ENCODE data around the gene TSPAN12.

TSPAN12 gene

GRCh38 chr7:120857588-120858573, at the start of gene TSPAN12 (continued):
- TF ChIP-seq, protein P1, sequence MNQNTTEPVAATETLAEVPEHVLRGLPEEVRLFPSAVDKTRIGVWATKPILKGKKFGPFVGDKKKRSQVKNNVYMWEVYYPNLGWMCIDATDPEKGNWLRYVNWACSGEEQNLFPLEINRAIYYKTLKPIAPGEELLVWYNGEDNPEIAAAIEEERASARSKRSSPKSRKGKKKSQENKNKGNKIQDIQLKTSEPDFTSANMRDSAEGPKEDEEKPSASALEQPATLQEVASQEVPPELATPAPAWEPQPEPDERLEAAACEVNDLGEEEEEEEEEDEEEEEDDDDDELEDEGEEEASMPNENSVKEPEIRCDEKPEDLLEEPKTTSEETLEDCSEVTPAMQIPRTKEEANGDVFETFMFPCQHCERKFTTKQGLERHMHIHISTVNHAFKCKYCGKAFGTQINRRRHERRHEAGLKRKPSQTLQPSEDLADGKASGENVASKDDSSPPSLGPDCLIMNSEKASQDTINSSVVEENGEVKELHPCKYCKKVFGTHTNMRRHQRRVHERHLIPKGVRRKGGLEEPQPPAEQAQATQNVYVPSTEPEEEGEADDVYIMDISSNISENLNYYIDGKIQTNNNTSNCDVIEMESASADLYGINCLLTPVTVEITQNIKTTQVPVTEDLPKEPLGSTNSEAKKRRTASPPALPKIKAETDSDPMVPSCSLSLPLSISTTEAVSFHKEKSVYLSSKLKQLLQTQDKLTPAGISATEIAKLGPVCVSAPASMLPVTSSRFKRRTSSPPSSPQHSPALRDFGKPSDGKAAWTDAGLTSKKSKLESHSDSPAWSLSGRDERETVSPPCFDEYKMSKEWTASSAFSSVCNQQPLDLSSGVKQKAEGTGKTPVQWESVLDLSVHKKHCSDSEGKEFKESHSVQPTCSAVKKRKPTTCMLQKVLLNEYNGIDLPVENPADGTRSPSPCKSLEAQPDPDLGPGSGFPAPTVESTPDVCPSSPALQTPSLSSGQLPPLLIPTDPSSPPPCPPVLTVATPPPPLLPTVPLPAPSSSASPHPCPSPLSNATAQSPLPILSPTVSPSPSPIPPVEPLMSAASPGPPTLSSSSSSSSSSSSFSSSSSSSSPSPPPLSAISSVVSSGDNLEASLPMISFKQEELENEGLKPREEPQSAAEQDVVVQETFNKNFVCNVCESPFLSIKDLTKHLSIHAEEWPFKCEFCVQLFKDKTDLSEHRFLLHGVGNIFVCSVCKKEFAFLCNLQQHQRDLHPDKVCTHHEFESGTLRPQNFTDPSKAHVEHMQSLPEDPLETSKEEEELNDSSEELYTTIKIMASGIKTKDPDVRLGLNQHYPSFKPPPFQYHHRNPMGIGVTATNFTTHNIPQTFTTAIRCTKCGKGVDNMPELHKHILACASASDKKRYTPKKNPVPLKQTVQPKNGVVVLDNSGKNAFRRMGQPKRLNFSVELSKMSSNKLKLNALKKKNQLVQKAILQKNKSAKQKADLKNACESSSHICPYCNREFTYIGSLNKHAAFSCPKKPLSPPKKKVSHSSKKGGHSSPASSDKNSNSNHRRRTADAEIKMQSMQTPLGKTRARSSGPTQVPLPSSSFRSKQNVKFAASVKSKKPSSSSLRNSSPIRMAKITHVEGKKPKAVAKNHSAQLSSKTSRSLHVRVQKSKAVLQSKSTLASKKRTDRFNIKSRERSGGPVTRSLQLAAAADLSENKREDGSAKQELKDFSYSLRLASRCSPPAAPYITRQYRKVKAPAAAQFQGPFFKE (tag by site-specific recombination; IDR thresholded peaks at IDR 0.05; ENCODE audit: borderline replicate concordance): no peak
- TF ChIP-seq ZNF704 (tag by site-specific recombination; IDR thresholded peaks at IDR 0.05) (no peak), ZNF169 (tag by site-specific recombination; IDR thresholded peaks at IDR 0.05) (no peak), SALL2 (tag by site-specific recombination; IDR thresholded peaks at IDR 0.05; ENCODE audit: borderline replicate concordance) (no peak), PRDM1 (tag by site-specific recombination; IDR thresholded peaks at IDR 0.05) (0 out of 2 replicates have a peak, but pooled peaks have one; percentile 12), ZNF302 (tag by site-specific recombination; IDR thresholded peaks at IDR 0.05; ENCODE audit: low read depth) (no peak), ZSCAN18 (tag by site-specific recombination; IDR thresholded peaks at IDR 0.05) (no peak), ZEB2 (tag by site-specific recombination; IDR thresholded peaks at IDR 0.05) (peak; percentile 78), ZNF121 (tag by site-specific recombination; IDR thresholded peaks at IDR 0.05) (no peak; the same call in 1 of the 2 replicates), ZNF621 (tag by site-specific recombination; IDR thresholded peaks at IDR 0.05) (no peak), ZNF561 (tag by site-specific recombination; IDR thresholded peaks at IDR 0.05; ENCODE audit: borderline replicate concordance) (peak; percentile 68; the same call in 1 of the 2 replicates), ZSCAN16 (tag by site-specific recombination; IDR thresholded peaks at IDR 0.05) (no peak), YY2 (tag by site-specific recombination; IDR thresholded peaks at IDR 0.05) (0 out of 2 replicates have a peak, but pooled peaks have one; percentile 21), ZBTB44 (tag by site-specific recombination; IDR thresholded peaks at IDR 0.05) (0 out of 2 replicates have a peak, but pooled peaks have one; percentile 38), ZNF133 (tag by site-specific recombination; IDR thresholded peaks at IDR 0.05) (no peak), ZNF670 (tag by site-specific recombination; IDR thresholded peaks at IDR 0.05; ENCODE audit: low read depth) (no peak), ZNF560 (tag by site-specific recombination; IDR thresholded peaks at IDR 0.05; ENCODE audit: borderline replicate concordance) (no peak), ZSCAN5A (tag by site-specific recombination; IDR thresholded peaks at IDR 0.05) (peak; percentile 15; the same call in 1 of the 2 replicates), ZNF391 (tag by site-specific recombination; IDR thresholded peaks at IDR 0.05; ENCODE audit: borderline replicate concordance, low read depth) (no peak), ZBTB17 (tag by site-specific recombination; IDR thresholded peaks at IDR 0.05) (peak; percentile 65), ZNF776 (tag by site-specific recombination; IDR thresholded peaks at IDR 0.05; ENCODE audit: borderline replicate concordance) (no peak), ZNF146 (tag by site-specific recombination; IDR thresholded peaks at IDR 0.05) (no peak), KLF1 (tag by site-specific recombination; IDR thresholded peaks at IDR 0.05) (no peak), ZNF677 (tag by site-specific recombination; IDR thresholded peaks at IDR 0.05) (no peak)
- TF ChIP-seq, protein P2, sequence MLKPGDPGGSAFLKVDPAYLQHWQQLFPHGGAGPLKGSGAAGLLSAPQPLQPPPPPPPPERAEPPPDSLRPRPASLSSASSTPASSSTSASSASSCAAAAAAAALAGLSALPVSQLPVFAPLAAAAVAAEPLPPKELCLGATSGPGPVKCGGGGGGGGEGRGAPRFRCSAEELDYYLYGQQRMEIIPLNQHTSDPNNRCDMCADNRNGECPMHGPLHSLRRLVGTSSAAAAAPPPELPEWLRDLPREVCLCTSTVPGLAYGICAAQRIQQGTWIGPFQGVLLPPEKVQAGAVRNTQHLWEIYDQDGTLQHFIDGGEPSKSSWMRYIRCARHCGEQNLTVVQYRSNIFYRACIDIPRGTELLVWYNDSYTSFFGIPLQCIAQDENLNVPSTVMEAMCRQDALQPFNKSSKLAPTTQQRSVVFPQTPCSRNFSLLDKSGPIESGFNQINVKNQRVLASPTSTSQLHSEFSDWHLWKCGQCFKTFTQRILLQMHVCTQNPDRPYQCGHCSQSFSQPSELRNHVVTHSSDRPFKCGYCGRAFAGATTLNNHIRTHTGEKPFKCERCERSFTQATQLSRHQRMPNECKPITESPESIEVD (tag by site-specific recombination; IDR thresholded peaks at IDR 0.05): peak; percentile 99

Measured in HEK293 (cell line).